WTC11 (cell line): Measurements from ENCODE around the gene GATD1. TPM values are rescaled to one million over a fixed set of nuclear protein-coding genes. Genes with fewer than 3 reads are reported as not detected.
A peak's percentile ranks its signal among the peaks of the same experiment; 100 is the strongest.

Experiments
- AR ChIP-seq: fragments of 250-450 bp; sonication (Bioruptor Pico); IDR thresholded peaks from 2 replicates; pipeline ENCODE4 v1.9.0; 2021; ENCODE audit warnings: mild to moderate bottlenecking
- ATF1 ChIP-seq: sonication (generic); formaldehyde crosslinking; IDR thresholded peaks from 2 replicates; pipeline ENCODE4 v1.8.1; 2023; ENCODE audit warnings: mild to moderate bottlenecking, moderate library complexity, missing genetic modification reagents
- ATF6 ChIP-seq: sonication (generic); formaldehyde crosslinking; IDR thresholded peaks from 2 replicates; pipeline ENCODE4 v1.8.1; 2023; ENCODE audit warnings: mild to moderate bottlenecking, missing genetic modification reagents
- CBFB ChIP-seq: sonication (generic); formaldehyde crosslinking; IDR thresholded peaks from 2 replicates; pipeline ENCODE4 v1.8.1; 2022; ENCODE audit warnings: mild to moderate bottlenecking, low read depth, missing genetic modification reagents
- CDX4 ChIP-seq: fragments of 250-450 bp; sonication (Bioruptor Pico); IDR thresholded peaks from 2 replicates; pipeline ENCODE4 v1.9.0; 2021; ENCODE audit warnings: moderate library complexity, mild to moderate bottlenecking, inconsistent platforms, borderline replicate concordance
- CREM ChIP-seq: sonication (generic); formaldehyde crosslinking; IDR thresholded peaks from 2 replicates; pipeline ENCODE4 v1.8.1; 2022; ENCODE audit warnings: mild to moderate bottlenecking, missing genetic modification reagents, moderate library complexity
- E2F5 ChIP-seq: sonication (generic); formaldehyde crosslinking; IDR thresholded peaks from 2 replicates; pipeline ENCODE4 v1.8.1; 2022; ENCODE audit warnings: mild to moderate bottlenecking, moderate library complexity, missing genetic modification reagents
- ERG ChIP-seq: fragments of 250-450 bp; sonication (Bioruptor Pico); IDR thresholded peaks from 2 replicates; pipeline ENCODE4 v1.8.0; 2021; ENCODE audit warnings: mild to moderate bottlenecking
- GABPB1 ChIP-seq: sonication (generic); formaldehyde crosslinking; IDR thresholded peaks from 2 replicates; pipeline ENCODE4 v1.8.1; 2023; ENCODE audit warnings: mild to moderate bottlenecking, missing genetic modification reagents
- HMGXB4 ChIP-seq: sonication (generic); formaldehyde crosslinking; IDR thresholded peaks from 2 replicates; pipeline ENCODE4 v1.8.1; 2023; ENCODE audit warnings: mild to moderate bottlenecking, moderate library complexity, missing genetic modification reagents
- OVOL2 ChIP-seq: fragments of 250-450 bp; sonication (Bioruptor Pico); IDR thresholded peaks from 2 replicates; pipeline ENCODE4 v1.9.0; 2021; ENCODE audit warnings: mild to moderate bottlenecking, borderline replicate concordance
- PRRX2 ChIP-seq: fragments of 250-450 bp; sonication (Bioruptor Pico); IDR thresholded peaks from 2 replicates; pipeline ENCODE4 v1.8.0; 2021; ENCODE audit warnings: mild to moderate bottlenecking
- SMAD3 ChIP-seq: sonication (generic); formaldehyde crosslinking; IDR thresholded peaks from 2 replicates; pipeline ENCODE4 v1.8.0; 2022; ENCODE audit warnings: missing genetic modification reagents, mild to moderate bottlenecking, borderline replicate concordance
- SMAD4 ChIP-seq: sonication (generic); formaldehyde crosslinking; IDR thresholded peaks from 2 replicates; pipeline ENCODE4 v1.8.0; 2022; ENCODE audit warnings: mild to moderate bottlenecking, missing genetic modification reagents
- SOX15 ChIP-seq: fragments of 250-450 bp; sonication (Bioruptor Pico); IDR thresholded peaks from 2 replicates; pipeline ENCODE4 v1.9.0; 2021; ENCODE audit warnings: mild to moderate bottlenecking
- ZBTB21 ChIP-seq: sonication (generic); formaldehyde crosslinking; IDR thresholded peaks from 2 replicates; pipeline ENCODE4 v1.8.1; 2023; ENCODE audit warnings: mild to moderate bottlenecking, missing genetic modification reagents, borderline replicate concordance
- ZNF121 ChIP-seq: sonication (generic); formaldehyde crosslinking; IDR thresholded peaks from 2 replicates; pipeline ENCODE4 v1.8.0; 2023; ENCODE audit warnings: missing genetic modification reagents
- ZNF263 ChIP-seq: sonication (generic); formaldehyde crosslinking; IDR thresholded peaks from 2 replicates; pipeline ENCODE4 v1.8.1; 2022; ENCODE audit warnings: low read depth, mild to moderate bottlenecking, moderate library complexity, missing genetic modification reagents
- ZNF416 ChIP-seq: fragments of 250-450 bp; sonication (Bioruptor Pico); IDR thresholded peaks from 2 replicates; pipeline ENCODE4 v1.9.0; 2021; ENCODE audit warnings: mild to moderate bottlenecking, inconsistent platforms
- ZNF671 ChIP-seq: fragments of 250-450 bp; sonication (Bioruptor Pico); IDR thresholded peaks from 2 replicates; pipeline ENCODE4 v1.8.0; 2021; ENCODE audit warnings: mild to moderate bottlenecking
- total RNA-seq: library from RNA; stranded (reverse); gene quantifications from 3 replicates; pipeline ENCODE4 v1.2.3, GENCODE V29; 2021

The GATD1 gene
- total RNA-seq, 1 experiment from 2014 or later: 87.6 TPM

GRCh38 chr11:813072-813455 is 35.8 kb upstream of the GATD1 start (continued):
- TF ChIP-seq SMAD3 (CRISPR knock-in tag) (no peak), ATF6 (CRISPR knock-in tag) (no peak), SMAD4 (no peak), CREM (no peak), ERG (CRISPR knock-in tag) (no peak; the same call in 1 of the 2 replicates), ATF1 (CRISPR knock-in tag) (no peak), OVOL2 (CRISPR knock-in tag) (no peak), AR (CRISPR knock-in tag) (no peak), ZNF121 (CRISPR knock-in tag) (peak; percentile 96), ZNF416 (CRISPR knock-in tag) (0 out of 2 replicates have a peak, but pooled peaks have one; percentile 25), E2F5 (CRISPR knock-in tag) (no peak), ZNF263 (CRISPR knock-in tag) (no peak), ZNF671 (no peak), HMGXB4 (CRISPR knock-in tag) (no peak), GABPB1 (no peak), CDX4 (CRISPR knock-in tag) (no peak), SOX15 (no peak), PRRX2 (CRISPR knock-in tag) (peak; percentile 9; the same call in 1 of the 2 replicates), ZBTB21 (CRISPR knock-in tag) (no peak), CBFB (CRISPR knock-in tag) (no peak)
